Posterior cingulate gyrus (tissue), 11 donors: ENCODE data around the gene KRT16.
"Not testable (repeated sequence)": the region's sequence is repeated elsewhere in the genome, so short reads cannot be mapped to it uniquely, and the experiment has no call there.

ENCODE experiments used
- DNase-seq, 10 donors: peaks; one replicate each; pipeline versions ENCODE4 v3.0.0 to v3.0.0-alpha.2; 2020 to 2021; ENCODE audit warnings: mixed read lengths in 3 of 10
- intact Hi-C: fragments of 100-400 bp; cut with DNase I; formaldehyde crosslinking; loops from one replicate; pipeline ENCODE4 v1.15.1; 2023

The KRT16 gene

GRCh38 chr17:41592601-41593305 is 19.8 kb downstream of the KRT16 start:
- no peak for DNase-seq
- intact Hi-C loops: no loop called here

DNA sequence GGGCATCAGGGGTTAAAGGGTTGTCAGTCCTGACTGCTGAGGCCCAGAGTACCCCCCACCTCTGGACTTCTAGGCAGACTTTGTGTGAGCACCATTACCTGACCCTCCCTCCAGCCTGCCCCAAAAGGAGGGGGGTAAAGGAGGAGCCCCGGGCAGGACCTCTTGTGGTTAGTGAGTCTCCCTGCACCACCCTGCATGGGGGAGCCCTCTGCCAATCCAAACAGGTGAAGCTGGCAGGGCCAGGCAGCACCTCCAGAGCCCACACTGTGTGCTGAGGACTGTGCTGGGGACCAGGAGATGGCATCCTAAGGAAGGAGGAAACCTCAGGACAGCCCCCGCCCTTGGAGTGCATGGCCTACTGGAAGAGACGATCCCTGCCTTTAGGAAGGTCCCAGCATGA is 23.3 kb downstream of the KRT16 start:
- intact Hi-C loops: no loop called here
- no peak for DNase-seq

DNA sequence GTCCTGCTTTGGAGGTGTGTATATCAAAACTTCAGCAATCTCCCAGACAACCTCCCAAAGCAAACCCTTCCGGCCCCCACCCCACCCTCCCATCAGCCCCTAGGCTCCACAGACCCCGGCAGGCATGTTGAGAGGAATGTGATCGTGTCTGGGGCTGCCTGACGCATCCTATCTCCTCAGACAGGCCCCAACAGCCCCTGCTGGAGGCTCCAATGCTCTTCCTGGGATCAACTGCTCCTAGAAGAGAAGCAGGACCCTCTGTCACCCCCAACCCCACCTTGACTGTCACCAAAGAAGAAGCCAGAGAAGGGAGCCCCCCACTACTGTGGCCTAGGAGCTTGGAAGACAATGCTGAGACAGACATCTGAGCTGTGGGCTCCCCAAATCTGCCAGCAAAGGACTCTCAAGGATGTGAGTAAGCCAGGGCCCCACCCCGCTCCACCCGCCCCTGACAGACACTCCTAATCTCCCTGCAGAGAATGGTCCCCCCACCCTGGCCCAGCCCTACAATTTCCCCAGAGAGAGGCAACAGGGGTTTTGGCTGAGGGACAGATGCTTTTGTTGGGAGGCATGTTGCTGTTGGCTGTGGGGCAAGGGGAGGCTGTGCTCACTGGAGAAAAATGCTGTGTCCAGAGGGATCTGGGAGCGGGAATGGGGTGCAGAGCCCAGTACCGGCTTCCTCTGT is 24.3 kb downstream of the KRT16 start:
- intact Hi-C loops: no loop called here
- DNase-seq: no peak

- intact Hi-C loops: no loop called here
- DNase-seq: no peak
These were observed 25.6 kb downstream of the KRT16 start, which contains the start of gene KRT14 for GRCh38 chr17:41586863-41587495. Gene KRT14 (minus strand): TSS chr17:41586895. CDS start chr17:41586834, 61 bp downstream.

- DNase-seq: no peak
- intact Hi-C loops: no loop called here
These were observed 27.1 kb downstream of the KRT16 start for GRCh38 chr17:41585301-41586056.

DNA sequence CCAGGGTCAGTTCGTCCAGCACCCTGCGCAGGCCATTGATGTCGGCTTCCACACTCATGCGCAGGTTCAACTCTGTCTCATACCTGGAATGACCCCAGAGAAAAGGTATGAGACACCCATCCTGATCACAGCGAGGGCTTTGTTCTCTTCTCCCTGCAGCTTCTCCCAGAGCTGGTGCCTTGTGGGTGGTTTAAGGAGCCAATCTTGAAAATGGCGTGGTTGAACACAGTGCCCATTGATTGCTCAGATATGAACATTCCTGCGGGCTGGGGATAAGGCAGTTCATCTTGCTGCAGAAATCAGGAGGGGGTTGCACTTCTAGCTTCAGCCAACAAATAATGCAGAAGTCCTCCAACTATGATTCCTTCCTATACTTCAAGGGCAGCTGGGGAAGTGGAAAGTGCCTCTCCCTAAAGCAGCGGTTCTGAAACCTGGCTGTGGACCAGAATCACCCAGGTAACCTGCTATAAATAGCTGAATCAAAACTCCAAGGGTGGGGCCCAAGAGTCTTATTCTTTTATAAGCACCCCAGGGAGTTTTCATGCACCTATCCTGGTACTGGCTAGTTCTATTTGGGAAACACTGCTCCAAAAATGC is 28.1 kb downstream of the KRT16 start:
- intact Hi-C loops: not testable (repeated sequence)

GRCh38 chr17:41583137-41584127 is 29.1 kb downstream of the KRT16 start:
- intact Hi-C loops: no loop called here
- DNase-seq: no peak

More for the DNA sequence above, 28.1 kb downstream of the KRT16 start:
- not testable (repeated sequence) for DNase-seq

GRCh38 chr17:41582061-41582968 is 30.3 kb downstream of the KRT16 start:
- DNase-seq, intact Hi-C loops: not testable (repeated sequence)

DNA sequence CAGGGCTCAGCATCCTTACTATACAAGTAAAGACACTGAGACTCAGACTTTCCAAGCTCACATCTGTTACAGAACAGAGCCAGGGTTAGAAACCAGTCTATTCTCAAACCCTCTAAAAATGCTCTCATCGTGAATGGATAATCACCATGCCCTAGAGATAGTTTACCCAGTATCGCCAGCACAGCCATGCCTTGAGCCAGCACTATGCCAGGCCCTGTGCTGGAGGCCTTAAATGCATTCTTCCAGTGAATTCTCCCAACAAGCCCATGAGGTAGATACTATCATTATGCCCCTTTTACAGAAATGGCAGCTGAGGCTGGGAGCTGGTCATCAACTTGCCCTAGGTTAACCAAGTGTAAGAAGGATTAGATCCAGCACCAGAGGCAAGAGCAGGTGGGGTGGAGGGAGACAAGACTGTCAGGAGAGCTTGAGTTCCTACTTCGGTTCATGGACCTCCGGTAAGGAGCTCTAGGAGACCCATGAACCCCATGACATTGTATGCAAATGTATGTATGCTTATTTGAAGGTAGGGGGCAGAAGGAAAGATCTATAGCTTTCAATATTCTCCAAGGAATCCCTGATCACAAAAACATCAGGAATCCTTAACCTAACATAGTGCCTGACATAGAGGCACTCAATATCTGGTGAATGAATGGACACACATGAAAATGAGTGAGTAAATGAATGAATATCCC is 31.1 kb downstream of the KRT16 start:
- DNase-seq: no peak
- intact Hi-C loops: no loop called here

GRCh38 chr17:41580687-41581365 is 31.7 kb downstream of the KRT16 start:
- intact Hi-C loops: no loop called here
- DNase-seq: no peak

- intact Hi-C loops: no loop called here
- DNase-seq: no peak
These were observed 32.4 kb downstream of the KRT16 start for GRCh38 chr17:41580244-41580575.

DNA sequence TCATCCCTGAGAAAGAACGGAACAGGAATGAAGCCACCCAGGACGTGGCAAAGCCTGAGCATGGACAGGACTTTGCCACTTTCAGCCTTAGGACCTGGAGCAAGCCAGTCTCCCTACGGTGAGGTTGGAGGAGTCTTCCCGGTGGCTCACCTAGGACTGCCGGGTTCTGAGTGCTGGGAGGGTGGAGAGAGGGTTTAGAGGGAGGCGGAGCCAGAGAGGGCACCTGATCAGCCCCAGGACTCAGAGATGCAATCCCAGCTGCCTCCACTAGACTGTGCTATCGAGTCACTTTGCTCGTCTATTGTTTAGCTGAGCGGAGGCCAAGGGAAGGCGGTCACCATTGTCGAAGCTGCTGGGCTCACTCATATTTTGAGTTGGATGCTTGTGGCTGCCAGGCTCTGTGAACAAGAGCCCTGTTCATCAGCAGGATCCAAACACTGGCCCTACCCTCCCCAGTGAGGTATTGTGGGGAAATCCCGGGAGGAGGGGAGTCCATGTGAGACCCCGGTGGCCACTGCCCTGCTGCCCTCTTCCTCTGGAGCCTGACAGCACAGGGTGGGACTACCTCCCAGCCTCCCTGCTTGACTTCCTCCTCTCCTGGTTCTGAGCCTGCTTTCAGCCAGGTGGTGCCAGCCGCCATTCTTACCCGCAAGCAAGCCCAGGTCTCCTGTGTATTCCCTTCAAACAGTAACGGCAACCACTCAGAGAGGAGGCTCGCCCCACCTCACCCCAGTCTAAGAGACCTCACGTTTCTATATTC is 32.9 kb downstream of the KRT16 start:
- intact Hi-C loops: no loop called here
- peak in 8 of 10 donors; percentile 32 to 90 (median 61) for DNase-seq

DNA sequence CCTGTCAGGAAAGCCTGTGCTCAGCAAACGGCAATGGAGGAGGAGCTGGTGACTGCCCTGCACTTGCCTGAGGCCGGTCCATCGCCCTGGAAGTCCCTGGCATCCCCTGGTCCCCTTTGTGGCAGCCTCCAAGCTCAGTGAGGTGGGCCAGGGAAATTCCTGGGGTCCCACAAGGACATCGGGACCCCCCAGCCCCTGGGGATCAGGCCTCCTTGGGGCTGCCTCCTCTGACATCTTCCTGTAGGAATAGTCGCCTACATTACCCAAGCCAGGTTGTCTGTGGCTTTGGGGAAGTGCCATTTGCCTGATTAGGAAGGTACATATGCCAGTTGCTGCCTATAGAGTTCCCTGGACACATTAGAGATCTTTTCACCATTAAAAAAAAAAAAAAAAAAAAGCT is 33.6 kb downstream of the KRT16 start:
- intact Hi-C loops: no loop called here
- peak in 1 of 10 donors; percentile 37 for DNase-seq

GRCh38 chr17:41578538-41578937 is 34.0 kb downstream of the KRT16 start:
- intact Hi-C loops: no loop called here
- no peak for DNase-seq

DNA sequence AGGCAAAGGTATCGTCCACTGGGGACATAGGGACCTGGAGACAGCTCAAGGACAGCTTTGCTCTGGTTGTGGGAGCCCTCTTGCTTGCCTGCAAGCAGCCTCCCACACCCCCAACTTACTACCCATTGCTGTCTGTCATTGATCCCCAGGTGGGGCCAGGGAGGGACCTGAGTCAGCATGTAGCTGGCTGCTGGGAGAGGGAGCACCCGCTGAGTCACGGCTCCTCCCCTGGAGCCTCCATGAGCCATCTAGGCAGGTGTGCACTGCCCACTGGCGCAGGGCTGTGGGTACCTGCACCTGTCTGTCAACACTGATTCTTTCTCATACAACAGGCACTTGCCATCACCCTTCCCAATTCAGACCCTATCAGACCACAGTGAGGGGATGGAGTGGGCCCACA is 35.8 kb downstream of the KRT16 start:
- intact Hi-C loops: not testable (repeated sequence)
- peak in 1 of 10 donors; percentile 74 for DNase-seq

- intact Hi-C loops: no loop called here
These were observed 37.2 kb downstream of the KRT16 start for GRCh38 chr17:41575336-41575735.

More at GRCh38 chr17:41575336-41575735, 37.2 kb downstream of the KRT16 start:
- DNase-seq: peak in 1 of 10 donors; percentile 47
